Epithelial cell of proximal tubule (primary cell): ENCODE measurements around the gene KCNN4. TPM values are rescaled to one million over a fixed set of nuclear protein-coding genes. Genes with fewer than 3 reads are reported as not detected.
"Not testable (repeated sequence)": the region's sequence is repeated elsewhere in the genome, so short reads cannot be mapped to it uniquely, and the experiment has no call there.

Experiments used
- DNase-seq: peaks from one replicate; pipeline ENCODE4 v3.0.0-alpha.2; 2011; ENCODE audit warnings: low read depth
- H3K4me3 ChIP-seq: 2 replicates; pipeline ENCODE4 v1.5.1; 2011; ENCODE audit warnings: low read depth, mild to moderate bottlenecking, low read length
- CTCF ChIP-seq: conservative IDR thresholded peaks from 2 replicates; pipeline ENCODE4 v1.5.1; 2012; ENCODE audit warnings: low read depth, mild to moderate bottlenecking, low read length
- total RNA-seq: library from RNA; depleted of rRNA; stranded (reverse); fragments of >200 nt; gene quantifications from 2 replicates; pipeline ENCODE4 v1.2.3, GENCODE V29; 2015

The KCNN4 gene
- total RNA-seq, 1 donor from 2014 or later: 11.6 TPM

GRCh38 chr19:43806848-43807247, 26.1 kb upstream of the KCNN4 start:
- H3K4me3 ChIP-seq: no peak overlapping the region
- no peak for DNase-seq
- TF ChIP-seq CTCF: no peak

- DNase-seq, H3K4me3 ChIP-seq: not testable (repeated sequence)
Observed at GRCh38 chr19:43806401-43806800, 25.6 kb upstream of the KCNN4 start.

GRCh38 chr19:43804432-43804831, 23.7 kb upstream of the KCNN4 start:
- no peak for DNase-seq
- TF ChIP-seq CTCF: no peak
- H3K4me3 ChIP-seq: no peak overlapping the region

GRCh38 chr19:43802216-43802951, 21.6 kb upstream of the KCNN4 start, which contains the start of gene LYPD5:
LYPD5 (minus strand) TSS chr19:43802447; CDS start chr19:43802380, 67 bp downstream.
- DNase-seq: no peak
- no peak within 1 kb of the TSS for H3K4me3 ChIP-seq
- no peak for TF ChIP-seq CTCF

- no peak overlapping the region for H3K4me3 ChIP-seq
- no peak for DNase-seq
- no peak for TF ChIP-seq CTCF
Observed at GRCh38 chr19:43799502-43800142, 18.8 kb upstream of the KCNN4 start.

- no peak for TF ChIP-seq CTCF
- no peak for DNase-seq
- peak overlapping the region; percentile 50 for H3K4me3 ChIP-seq
Observed at GRCh38 chr19:43798546-43799409, 18.0 kb upstream of the KCNN4 start.

- peak overlapping the region; percentile 50 for H3K4me3 ChIP-seq
- no peak for TF ChIP-seq CTCF
- DNase-seq: no peak
Observed at GRCh38 chr19:43798026-43798545, 17.3 kb upstream of the KCNN4 start.
